GM12864 (cell line): ENCODE data around the gene BCL2L12.

Experiments used
- DNase-seq: peaks from one replicate; pipeline ENCODE4 v3.0.0-alpha.2; 2011; ENCODE audit warnings: low read depth
- H3K4me3 ChIP-seq: 2 replicates; pipeline ENCODE4 v1.5.1; 2011; ENCODE audit warnings: mild to moderate bottlenecking, low read depth, low read length, control low read depth
- CTCF ChIP-seq: IDR thresholded peaks from 2 replicates; pipeline ENCODE4 v1.5.1; 2011; ENCODE audit warnings: low read depth, mild to moderate bottlenecking, moderate library complexity, low read length, control low read depth, inconsistent platforms; ENCODE audit errors: missing control alignments

BCL2L12 gene

GRCh38 chr19:49658139-49658517, 7.6 kb upstream of the BCL2L12 start:
- no peak for DNase-seq
- H3K4me3 ChIP-seq, result no peak overlapping the region
- no peak for TF ChIP-seq CTCF

DNA sequence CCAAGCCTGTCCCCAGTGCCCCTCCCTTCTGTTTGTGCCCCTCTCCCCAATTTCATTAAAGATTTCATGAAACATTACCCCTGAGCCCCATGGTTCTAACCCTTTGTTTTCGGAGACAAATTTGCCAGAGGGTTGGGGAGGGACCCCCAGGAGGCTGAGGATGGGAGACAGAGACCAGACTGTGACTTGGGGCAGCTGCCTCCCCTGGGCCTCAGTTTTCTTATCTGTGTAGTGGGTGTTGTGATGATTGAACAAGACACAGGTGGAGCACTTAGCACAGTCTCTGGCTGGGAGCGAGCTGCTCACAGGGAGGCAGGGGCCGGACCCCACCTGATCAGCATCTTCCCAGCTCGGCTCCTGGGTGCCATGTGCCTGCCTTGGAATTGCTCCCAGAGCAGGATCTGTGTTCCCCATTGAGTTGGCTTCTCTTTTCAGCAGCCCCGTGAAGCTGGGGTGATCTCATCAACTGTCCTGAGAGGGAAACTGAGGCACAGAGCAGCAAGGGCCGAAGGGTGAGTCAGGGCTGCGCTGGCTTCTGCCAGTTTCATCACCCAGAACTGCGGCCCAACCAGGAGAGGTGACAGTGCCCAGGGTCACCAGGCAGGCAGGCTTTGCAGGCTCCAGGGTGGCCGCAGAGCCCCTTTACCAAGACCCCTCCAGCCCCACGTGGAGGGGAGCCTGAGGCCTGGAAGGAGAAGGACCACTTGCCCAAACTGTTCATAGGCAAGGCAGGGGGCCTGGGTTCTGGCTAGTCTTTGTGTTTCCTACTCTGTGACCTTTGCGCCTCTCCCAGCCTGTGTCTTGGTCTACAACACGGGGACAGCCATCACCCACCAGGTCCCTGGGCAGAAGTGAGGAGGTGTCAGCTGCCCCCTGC, 6.9 kb upstream of the BCL2L12 start:
- no peak for TF ChIP-seq CTCF
- H3K4me3 ChIP-seq, result no peak overlapping the region

DNA sequence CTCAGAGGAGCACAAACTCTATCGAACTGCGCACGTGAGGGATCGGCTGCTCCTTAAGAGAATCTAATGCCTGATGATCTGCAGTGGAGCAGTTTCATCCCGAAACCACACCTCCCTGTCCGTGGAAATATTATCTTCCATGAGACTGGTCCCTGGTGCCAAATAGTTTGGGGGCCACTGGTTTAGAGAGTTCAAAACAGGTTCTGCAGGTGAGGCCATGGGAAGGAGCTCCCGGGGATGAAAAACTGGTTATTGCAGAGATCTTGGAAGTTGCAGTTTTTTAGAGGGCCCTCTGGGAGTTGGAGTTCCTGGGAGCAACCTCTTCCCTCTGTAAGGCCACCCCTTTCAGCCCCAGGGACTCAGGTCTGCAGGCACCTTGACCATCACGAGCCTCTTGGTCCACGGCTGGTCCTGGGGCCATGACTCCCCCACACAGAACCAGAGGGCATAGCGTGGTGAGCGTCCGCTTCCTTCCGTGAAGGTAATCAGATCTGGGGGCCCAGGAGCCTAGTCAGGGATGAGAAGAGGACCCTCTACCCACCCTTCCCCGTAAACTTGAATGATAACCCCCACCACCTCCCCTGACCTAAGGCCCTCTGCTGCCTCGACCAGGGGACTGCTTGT, 5.3 kb upstream of the BCL2L12 start:
- no peak for DNase-seq
- TF ChIP-seq CTCF, result no peak
- no peak overlapping the region for H3K4me3 ChIP-seq

More for the DNA sequence above, 6.9 kb upstream of the BCL2L12 start:
- DNase-seq, result no peak

GRCh38 chr19:49662011-49662410, 3.7 kb upstream of the BCL2L12 start:
- no peak overlapping the region for H3K4me3 ChIP-seq
- no peak for TF ChIP-seq CTCF
- DNase-seq, result no peak

GRCh38 chr19:49663224-49663623, 2.5 kb upstream of the BCL2L12 start:
- no peak for DNase-seq
- H3K4me3 ChIP-seq, result no peak overlapping the region; the same call in 1 of the 2 replicates
- no peak for TF ChIP-seq CTCF

- DNase-seq, result no peak
- H3K4me3 ChIP-seq, result peak overlapping the region; percentile 94
- no peak for TF ChIP-seq CTCF
Measured at GRCh38 chr19:49664171-49665035, 1.3 kb upstream of the BCL2L12 start.
